GM12872 (cell line): ENCODE results near the gene RNF222.

ENCODE experiments used
- CTCF ChIP-seq: IDR thresholded peaks from 3 replicates; pipeline ENCODE4 v1.5.1; 2011; ENCODE audit warnings: low read depth, mild to moderate bottlenecking, low read length, moderate library complexity; ENCODE audit not compliant: insufficient read depth

Gene RNF222

GRCh38 chr17:8409966-8410882 is 12.6 kb upstream of the RNF222 start:
- peak; percentile 93 for TF ChIP-seq CTCF

- no peak for TF ChIP-seq CTCF
Observed at GRCh38 chr17:8408371-8408770, 10.7 kb upstream of the RNF222 start.

GRCh38 chr17:8406174-8406573 is 8.5 kb upstream of the RNF222 start:
- no peak for TF ChIP-seq CTCF

- TF ChIP-seq CTCF: no peak
Observed at GRCh38 chr17:8405499-8406016, 7.9 kb upstream of the RNF222 start.

- TF ChIP-seq CTCF: no peak
Observed at GRCh38 chr17:8402921-8403536, 5.4 kb upstream of the RNF222 start.

GRCh38 chr17:8401107-8401506 is 3.5 kb upstream of the RNF222 start:
- no peak for TF ChIP-seq CTCF

- no peak for TF ChIP-seq CTCF
Observed at GRCh38 chr17:8398980-8399379, 1.4 kb upstream of the RNF222 start.
